AG08395 (cell line): Measurements from ENCODE around the gene WDSUB1.

Experiments used
- DNase-seq: peaks from one replicate; pipeline ENCODE4 v3.0.0; 2012; ENCODE audit warnings: mixed read lengths, low spot score

Gene WDSUB1

GRCh38 chr2:159199236-159199635, 87.3 kb downstream of the WDSUB1 start:
- no peak for DNase-seq

GRCh38 chr2:159196393-159196925, 90.0 kb downstream of the WDSUB1 start:
- DNase-seq, result no peak

- DNase-seq, result no peak
Measured at GRCh38 chr2:159195697-159196096, 90.8 kb downstream of the WDSUB1 start.

GRCh38 chr2:159194241-159194640, 92.3 kb downstream of the WDSUB1 start:
- DNase-seq, result no peak

GRCh38 chr2:159193791-159194190, 92.7 kb downstream of the WDSUB1 start:
- no peak for DNase-seq

- no peak for DNase-seq
Measured at GRCh38 chr2:159192371-159192918, 94.1 kb downstream of the WDSUB1 start.

- DNase-seq, result no peak
Measured at GRCh38 chr2:159188449-159188848, 98.1 kb downstream of the WDSUB1 start.

- DNase-seq, result no peak
Measured at GRCh38 chr2:159187106-159187505, 99.4 kb downstream of the WDSUB1 start.

- DNase-seq, result no peak
Measured at GRCh38 chr2:159186462-159186861, 100.0 kb downstream of the WDSUB1 start.
